ENCODE measurements around the gene RNPS1.

- TF ChIP-seq CTCF (IDR thresholded peaks at IDR 0.05; ENCODE audit: poor library complexity, severe bottlenecking): no peak
- TF ChIP-seq EP300 (conservative IDR thresholded peaks at IDR 0.05; ENCODE audit: poor library complexity, severe bottlenecking): no peak
- TF ChIP-seq EZH2 (IDR thresholded peaks at IDR 0.05; ENCODE audit: borderline replicate concordance, insufficient read depth, low read length, poor library complexity, severe bottlenecking): no peak
- no peak for TF ChIP-seq POLR2AphosphoS5 (IDR thresholded peaks at IDR 0.05)
- no peak for TF ChIP-seq MXI1 (conservative IDR thresholded peaks at IDR 0.05; ENCODE audit: poor library complexity, severe bottlenecking)
- TF ChIP-seq RAD21 (conservative IDR thresholded peaks at IDR 0.05): no peak
- no peak for TF ChIP-seq SMC3 (conservative IDR thresholded peaks at IDR 0.05; ENCODE audit: poor library complexity)
- TF ChIP-seq REST (IDR thresholded peaks at IDR 0.05; ENCODE audit: borderline replicate concordance): no peak
These were observed 21.5 kb downstream of the RNPS1 start for GRCh38 chr16:2246301-2246885.
